Gastroesophageal sphincter (tissue), 4 donors: ENCODE measurements around the gene PHPT1. TPM values are rescaled to one million over a fixed set of nuclear protein-coding genes. Genes with fewer than 3 reads are reported as not detected.

Experiments
- ATAC-seq: fragments of 150-250 bp; one replicate; pipeline ENCODE4 v1.9.1; 2016; ENCODE audit warnings: mild to moderate bottlenecking, moderate library complexity
- H3K27ac ChIP-seq, 4 donors: fragments of 200-600 bp; sonication (generic) in 3 of 4; 1 replicate in 3 of 4; 2 replicates in 1 of 4; pipeline ENCODE4 v1.5.1; 2016 to 2019
- H3K27me3 ChIP-seq: fragments of 200-600 bp; sonication (generic); one replicate; pipeline ENCODE4 v1.5.1; 2019
- H3K36me3 ChIP-seq, 2 donors: fragments of 200-600 bp; sonication (generic); one replicate each; pipeline ENCODE4 v1.5.1; 2019; ENCODE audit warnings: control low read depth in 1 of 2
- H3K4me1 ChIP-seq, 3 donors: fragments of 200-600 bp; sonication (generic); 1 replicate in 2 of 3; 2 replicates in 1 of 3; pipeline ENCODE4 v1.5.1; 2016 to 2019; ENCODE audit warnings: control low read depth in 2 of 3
- H3K4me3 ChIP-seq, 2 donors: fragments of 200-600 bp; sonication (generic); one replicate each; pipeline ENCODE4 v1.5.1; 2019; ENCODE audit warnings: mild to moderate bottlenecking in 1 of 2, moderate library complexity in 1 of 2
- H3K9me3 ChIP-seq, 3 donors: fragments of 200-600 bp; sonication (generic); one replicate each; pipeline ENCODE4 v1.5.1; 2017 to 2019; ENCODE audit warnings: control low read depth in 2 of 3
- EP300 ChIP-seq: sonication (generic); formaldehyde crosslinking; IDR thresholded peaks from one replicate; pipeline ENCODE4 v1.6.1; 2017; ENCODE audit warnings: antibody characterized with exemption, mild to moderate bottlenecking
- POLR2A ChIP-seq, 2 donors: fragments of 450-650 bp; IDR thresholded peaks; one replicate each; pipeline ENCODE4 v1.6.1; 2017; ENCODE audit warnings: antibody characterized with exemption in 2 of 2, mild to moderate bottlenecking in 2 of 2, moderate library complexity in 1 of 2
- POLR2AphosphoS5 ChIP-seq: sonication (generic); formaldehyde crosslinking; IDR thresholded peaks from one replicate; pipeline ENCODE4 v1.6.1; 2017; ENCODE audit warnings: antibody characterized with exemption
- WGBS, 2 donors: methylation state at CpG; one replicate each; pipeline ENCODE4 v1.1.5; 2018; ENCODE audit warnings: low coverage in 1 of 2; 5-methylcytosine and 5-hydroxymethylcytosine counted together
- total RNA-seq, 4 donors: library from RNA; depleted of rRNA; stranded (reverse); fragments of >200 nt; gene quantifications; one replicate each; pipeline ENCODE4 v1.1.0, GENCODE V29; 2016
- TF ChIP-seq, protein P1 (sequence below), 4 experiments: fragments of 200-600 bp in 2 of 4; fragments of 450-650 bp in 2 of 4; sonication (generic) in 1 of 4; IDR thresholded peaks; one replicate each; pipeline ENCODE4 v1.5.1; 2017 to 2019; ENCODE audit warnings: antibody characterized with exemption in 4 of 4, mild to moderate bottlenecking in 2 of 4, moderate library complexity in 2 of 4

Gene PHPT1
- total RNA-seq, 4 donors from 2014 or later: 33.7 to 63.5 (median 43.7) TPM

GRCh38 chr9:136803551-136804508 lies 45.4 kb upstream of the PHPT1 start:
- WGBS, 2 donors: 91 to 94% methylated on average over 12 to 15 of the region's 22 CpGs
- peaks cover 39% of the 10 kb centered on the region for H3K27me3 ChIP-seq

DNA sequence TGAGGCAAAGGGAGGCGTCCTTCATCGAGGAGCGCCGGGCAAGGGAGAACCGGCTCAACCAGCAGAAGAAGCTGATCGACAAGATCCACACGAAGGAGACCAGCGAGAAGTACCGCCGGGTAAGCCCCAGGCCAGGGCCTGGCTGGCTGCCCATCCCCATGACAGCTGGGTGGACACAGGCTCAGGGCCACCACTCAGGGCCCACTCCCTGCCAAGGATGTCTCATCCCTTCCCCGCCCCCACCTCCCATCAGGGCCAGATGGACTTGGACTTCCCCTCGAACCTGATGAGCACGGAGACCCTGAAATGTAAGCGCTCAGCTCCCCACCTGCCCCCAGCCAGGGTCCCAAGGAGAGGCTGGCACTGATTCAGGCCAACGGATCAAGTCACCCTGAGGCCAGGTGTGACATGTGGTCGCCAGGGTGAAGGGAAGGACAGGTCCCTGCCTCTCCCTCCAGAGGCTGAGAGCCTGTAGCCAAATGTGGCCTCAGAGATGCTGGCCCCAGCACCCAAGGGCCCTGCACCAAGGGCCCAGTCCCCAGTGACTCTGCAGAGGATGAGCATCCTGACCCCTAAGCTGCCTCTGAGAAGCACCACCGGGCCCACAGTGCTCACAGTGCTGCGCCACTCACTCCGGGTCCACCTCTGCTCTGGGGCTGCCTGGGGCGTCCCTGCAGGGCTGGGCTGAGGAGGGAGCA lies 44.6 kb upstream of the PHPT1 start:
- H3K27me3 ChIP-seq: peaks cover 31% of the 10 kb centered on the region
- TF ChIP-seq, protein P1, sequence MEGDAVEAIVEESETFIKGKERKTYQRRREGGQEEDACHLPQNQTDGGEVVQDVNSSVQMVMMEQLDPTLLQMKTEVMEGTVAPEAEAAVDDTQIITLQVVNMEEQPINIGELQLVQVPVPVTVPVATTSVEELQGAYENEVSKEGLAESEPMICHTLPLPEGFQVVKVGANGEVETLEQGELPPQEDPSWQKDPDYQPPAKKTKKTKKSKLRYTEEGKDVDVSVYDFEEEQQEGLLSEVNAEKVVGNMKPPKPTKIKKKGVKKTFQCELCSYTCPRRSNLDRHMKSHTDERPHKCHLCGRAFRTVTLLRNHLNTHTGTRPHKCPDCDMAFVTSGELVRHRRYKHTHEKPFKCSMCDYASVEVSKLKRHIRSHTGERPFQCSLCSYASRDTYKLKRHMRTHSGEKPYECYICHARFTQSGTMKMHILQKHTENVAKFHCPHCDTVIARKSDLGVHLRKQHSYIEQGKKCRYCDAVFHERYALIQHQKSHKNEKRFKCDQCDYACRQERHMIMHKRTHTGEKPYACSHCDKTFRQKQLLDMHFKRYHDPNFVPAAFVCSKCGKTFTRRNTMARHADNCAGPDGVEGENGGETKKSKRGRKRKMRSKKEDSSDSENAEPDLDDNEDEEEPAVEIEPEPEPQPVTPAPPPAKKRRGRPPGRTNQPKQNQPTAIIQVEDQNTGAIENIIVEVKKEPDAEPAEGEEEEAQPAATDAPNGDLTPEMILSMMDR (IDR thresholded peaks at IDR 0.05): no peak
- TF ChIP-seq EP300 (no peak), POLR2A (IDR thresholded peaks at IDR 0.05) (no peak)
- H3K4me3 ChIP-seq: no peak overlapping the region
- WGBS, 2 donors: 100% methylated on average over 4 of the region's 20 CpGs; no CpG with 5 or more reads in 1 of the 2 donors
- H3K9me3 ChIP-seq: no peaks in the 10 kb centered on the region
- no peak for ATAC-seq
- H3K4me1 ChIP-seq: peaks cover 0 to 48% (median 33%) of the 10 kb centered on the region in 3 donors
- no peak overlapping the region for H3K27ac ChIP-seq
- H3K36me3 ChIP-seq: peaks cover 0 to 19% of the 10 kb centered on the region in 2 donors

More at GRCh38 chr9:136803551-136804508, 45.4 kb upstream of the PHPT1 start:
- TF ChIP-seq, protein P1 (IDR thresholded peaks at IDR 0.05): no peak
- TF ChIP-seq POLR2A (IDR thresholded peaks at IDR 0.05) (no peak), EP300 (no peak), POLR2AphosphoS5 (no peak)
- Histone ChIP-seq H3K4me1 (peaks cover 0 to 48% (median 27%) of the 10 kb centered on the region in 3 donors), H3K4me3 (no peak overlapping the region), H3K27ac (no peak overlapping the region), H3K36me3 (peaks cover 0 to 19% of the 10 kb centered on the region in 2 donors), H3K9me3 (no peaks in the 10 kb centered on the region)
- no peak for ATAC-seq

DNA sequence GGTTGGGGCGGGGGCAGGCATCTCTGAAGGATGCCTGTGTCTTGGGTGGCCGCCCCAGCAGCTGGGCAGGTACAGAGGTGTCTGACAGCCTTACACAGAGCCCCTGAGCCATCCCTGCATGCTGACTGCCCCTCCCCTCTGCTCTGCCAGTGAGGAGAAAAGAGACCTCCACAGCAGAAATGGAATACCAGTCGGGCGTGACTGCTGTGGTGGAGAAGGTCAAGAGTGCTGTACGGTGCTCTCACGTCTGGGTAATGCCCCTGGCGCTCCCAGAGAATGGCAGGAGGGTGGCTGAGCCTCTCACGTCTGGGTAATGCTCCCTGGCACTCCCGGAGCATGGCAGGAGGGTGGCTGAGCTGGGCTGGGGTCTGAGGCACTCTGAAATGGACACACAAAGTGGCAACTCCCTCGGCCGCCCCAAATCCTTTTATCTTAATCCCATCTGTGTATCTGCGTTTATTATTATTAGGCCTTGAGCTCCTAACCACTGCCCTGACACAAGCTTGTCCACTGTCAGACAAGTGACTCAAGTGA lies 43.9 kb upstream of the PHPT1 start:
- Histone ChIP-seq H3K27ac (no peak overlapping the region), H3K9me3 (no peaks in the 10 kb centered on the region), H3K4me3 (no peak overlapping the region), H3K27me3 (peaks cover 24% of the 10 kb centered on the region), H3K4me1 (peaks cover 0 to 48% (median 32%) of the 10 kb centered on the region in 3 donors), H3K36me3 (peaks cover 0 to 22% of the 10 kb centered on the region in 2 donors)
- WGBS, 2 donors: 73 to 80% methylated on average over 1 to 3 of the region's 12 CpGs
- no peak for TF ChIP-seq POLR2AphosphoS5
- TF ChIP-seq EP300: no peak
- TF ChIP-seq, protein P1 (IDR thresholded peaks at IDR 0.05): no peak
- no peak for TF ChIP-seq POLR2A (IDR thresholded peaks at IDR 0.05)
- ATAC-seq: no peak

- no CpG with 5 or more reads among the region's 10 CpGs for WGBS, 2 donors
- TF ChIP-seq POLR2AphosphoS5 (no peak), POLR2A (IDR thresholded peaks at IDR 0.05) (no peak), EP300 (no peak)
- TF ChIP-seq, protein P1 (IDR thresholded peaks at IDR 0.05): no peak
- Histone ChIP-seq H3K4me3 (no peak overlapping the region), H3K9me3 (no peaks in the 10 kb centered on the region), H3K4me1 (peaks cover 0 to 48% (median 25%) of the 10 kb centered on the region in 3 donors), H3K27ac (no peak overlapping the region), H3K27me3 (peaks cover 16% of the 10 kb centered on the region), H3K36me3 (peaks cover 0 to 30% of the 10 kb centered on the region in 2 donors)
- no peak for ATAC-seq
Measured at GRCh38 chr9:136806067-136806466, 43.1 kb upstream of the PHPT1 start.
